ENCODE measurements around the gene KLHL22. TPM values are rescaled to one million over a fixed set of nuclear protein-coding genes. Genes with fewer than 3 reads are reported as not detected.
A peak's percentile ranks its signal among the peaks of the same experiment; 100 is the strongest.

Gene KLHL22
- total RNA-seq, 5 donors from 2014 or later (not counting 1 experiment from before 2014, with no cell fraction given) = 42.0 to 57.8 (median 47.1) TPM

GRCh38 chr22:20499769-20500168 lies 4.2 kb upstream of the KLHL22 start:
- Mint-ChIP-seq H3K4me3 (no peak overlapping the region), H3K9me3 (no peaks in the 10 kb centered on the region), H3K4me1 (peaks cover 8 to 18% (median 9%) of the 10 kb centered on the region in 3 donors), H3K27me3 (no peaks in the 10 kb centered on the region), H3K36me3 (peaks cover 8% of the 10 kb centered on the region), H3K27ac (no peak overlapping the region)
- no peaks in the 10 kb centered on the region for H3K9me3 ChIP-seq
- peaks cover 0 to 17% of the 10 kb centered on the region in 2 experiments for H3K4me1 ChIP-seq (ENCODE audit: control insufficient read depth in 1 of 2, extremely low read depth in 1 of 2, insufficient read depth in 2 of 2, low read length in 2 of 2)
- no peak overlapping the region for H3K4me3 ChIP-seq (ENCODE audit: control insufficient read depth in 1 of 2, extremely low read depth in 1 of 2, low read length in 1 of 2)
- DNase-seq (no peak), ATAC-seq (replicated peaks in 1 of 4) (no peak)
- ChIA-PET POLR2A (no interaction called here), CTCF (interaction anchor here in 1 of 2 donors (0.7 to 1.1 kb wide), 2 partner anchors 53 to 178 kb away, joined by 3 to 4 read pairs; no protein-coding TSS in a partner anchor)
- no peak overlapping the region for H3K27ac ChIP-seq (ENCODE audit: low read length)
- no peaks in the 10 kb centered on the region for H3K27me3 ChIP-seq (replicated peaks in 1 of 2; ENCODE audit: control insufficient read depth in 2 of 2, extremely low read depth in 1 of 2, insufficient read depth in 2 of 2, low read length in 1 of 2)
- WGBS (ENCODE audit: insufficient coverage) = 100% methylated on average over 3 of the region's 7 CpGs
- H3K36me3 ChIP-seq (ENCODE audit: control insufficient read depth in 2 of 2, extremely low read depth in 1 of 2, insufficient read depth in 1 of 2, low read length in 1 of 2) = peaks cover 0 to 4% of the 10 kb centered on the region in 2 donors

- Histone ChIP-seq H3K36me3 (ENCODE audit: control insufficient read depth in 2 of 2, extremely low read depth in 1 of 2, insufficient read depth in 1 of 2, low read length in 1 of 2) (peaks cover 0 to 4% of the 10 kb centered on the region in 2 donors), H3K9me3 (no peaks in the 10 kb centered on the region), H3K27me3 (replicated peaks in 1 of 2; ENCODE audit: control insufficient read depth in 2 of 2, extremely low read depth in 1 of 2, insufficient read depth in 2 of 2, low read length in 1 of 2) (no peaks in the 10 kb centered on the region), H3K4me1 (ENCODE audit: control insufficient read depth in 1 of 2, extremely low read depth in 1 of 2, insufficient read depth in 2 of 2, low read length in 2 of 2) (peaks cover 3 to 26% of the 10 kb centered on the region in 2 experiments), H3K27ac (ENCODE audit: low read length) (no peak overlapping the region), H3K4me3 (ENCODE audit: control insufficient read depth in 1 of 2, extremely low read depth in 1 of 2, low read length in 1 of 2) (no peak overlapping the region)
- DNase-seq (no peak), ATAC-seq (replicated peaks in 1 of 4) (no peak)
- 61% methylated on average over 3 of the region's 3 CpGs for WGBS (ENCODE audit: insufficient coverage)
- Mint-ChIP-seq H3K27ac (peak overlapping the region in 1 of 2 donors; percentile 58), H3K4me3 (no peak overlapping the region), H3K4me1 (peaks cover 15 to 24% (median 16%) of the 10 kb centered on the region in 3 donors), H3K27me3 (no peaks in the 10 kb centered on the region), H3K36me3 (peaks cover 8% of the 10 kb centered on the region), H3K9me3 (no peaks in the 10 kb centered on the region)
- ChIA-PET POLR2A (no interaction called here), CTCF (interaction anchor here (1.0 to 1.1 kb wide), 2 partner anchors 9 to 54 kb away, joined by 3 read pairs; partner anchors contain the start of gene MED15 (in 1 of the 2))
Observed at GRCh38 chr22:20498913-20499312, 3.3 kb upstream of the KLHL22 start.

- POLR2A ChIA-PET = no interaction called here
Observed at GRCh38 chr22:20497426-20497825, 1.8 kb upstream of the KLHL22 start.

DNA sequence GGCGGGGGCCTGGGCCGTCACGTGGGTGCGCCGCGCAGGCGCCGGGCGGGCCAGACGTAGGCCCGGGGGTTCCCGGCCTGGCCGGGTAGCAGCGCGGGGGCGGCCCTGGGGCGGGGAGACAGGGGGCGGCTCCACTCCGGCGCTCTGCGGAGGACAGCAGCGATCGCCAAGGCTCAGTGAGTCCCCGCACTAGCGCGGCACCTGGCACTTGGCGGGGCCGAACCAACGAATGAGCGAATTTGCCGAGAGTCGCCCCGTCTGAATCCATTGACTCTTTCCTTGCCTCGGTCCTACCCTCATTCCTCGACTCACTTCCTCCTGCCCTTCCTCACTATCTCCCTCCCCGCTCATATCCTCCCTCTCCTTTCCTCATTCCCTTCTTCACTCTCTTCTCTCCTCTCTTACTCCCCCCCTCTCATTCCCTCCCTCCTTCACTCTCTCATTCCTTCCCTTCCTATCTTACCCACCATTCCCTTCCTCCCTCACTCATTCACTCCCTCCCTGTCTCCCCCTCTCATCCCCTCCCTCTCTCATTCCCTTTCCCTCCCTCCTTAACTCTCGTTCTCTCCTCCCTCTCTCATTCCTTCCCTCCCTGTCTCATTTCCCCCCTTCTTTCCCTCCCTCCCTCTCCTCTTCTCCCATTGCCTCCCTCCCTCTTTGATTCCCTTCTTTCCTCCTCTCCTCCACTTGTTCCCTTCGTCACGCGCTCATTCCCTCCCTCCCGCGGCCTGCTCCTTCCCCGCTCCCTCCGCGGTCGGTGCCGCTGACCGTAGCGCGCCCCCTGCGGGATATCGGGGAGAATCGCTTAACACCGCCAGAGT lies 476 bp upstream of the KLHL22 start:
- H3K4me3 ChIP-seq (ENCODE audit: control insufficient read depth in 1 of 2, extremely low read depth in 1 of 2, low read length in 1 of 2) = peak overlapping the region; percentile 65 to 92
- under 1% methylated on average over 54 of the region's 54 CpGs for WGBS (ENCODE audit: insufficient coverage)
- ATAC-seq (replicated peaks in 1 of 4) (peak; percentile 93 to 96 (median 94)), DNase-seq (peak; percentile 74 to 95 (median 88))
- no peaks in the 10 kb centered on the region for H3K9me3 Mint-ChIP-seq
- POLR2A ChIA-PET = interaction anchor here (0.6 to 0.7 kb wide), 4 partner anchors 52 to 400 kb away, joined by 3 to 7 read pairs (median 4); no protein-coding TSS in a partner anchor
- peaks cover 0 to 2% of the 10 kb centered on the region in 2 donors for H3K36me3 ChIP-seq (ENCODE audit: control insufficient read depth in 2 of 2, extremely low read depth in 1 of 2, insufficient read depth in 1 of 2, low read length in 1 of 2)
- H3K36me3 Mint-ChIP-seq = peaks cover 5% of the 10 kb centered on the region
- H3K27ac ChIP-seq (ENCODE audit: low read length) = peak overlapping the region; percentile 95
- peaks cover 3 to 53% of the 10 kb centered on the region in 2 experiments for H3K4me1 ChIP-seq (ENCODE audit: control insufficient read depth in 1 of 2, extremely low read depth in 1 of 2, insufficient read depth in 2 of 2, low read length in 2 of 2)
- H3K4me3 Mint-ChIP-seq = peak overlapping the region; percentile 83 to 96 (median 90)
- CTCF ChIA-PET = interaction anchor here in 1 of 2 donors (0.6 to 0.7 kb wide), 2 partner anchors 16 to 35 kb away, joined by 3 to 4 read pairs; no protein-coding TSS in a partner anchor
- no peaks in the 10 kb centered on the region for H3K9me3 ChIP-seq
- H3K4me1 Mint-ChIP-seq = peaks cover 41 to 50% (median 41%) of the 10 kb centered on the region in 3 donors
- H3K27me3 ChIP-seq (replicated peaks in 1 of 2; ENCODE audit: control insufficient read depth in 2 of 2, extremely low read depth in 1 of 2, insufficient read depth in 2 of 2, low read length in 1 of 2) = no peaks in the 10 kb centered on the region
- no peaks in the 10 kb centered on the region for H3K27me3 Mint-ChIP-seq
- H3K27ac Mint-ChIP-seq = peak overlapping the region; percentile 82

More at GRCh38 chr22:20497426-20497825, 1.8 kb upstream of the KLHL22 start:
- DNase-seq (no peak), ATAC-seq (replicated peaks in 1 of 4) (no peak)
- no peaks in the 10 kb centered on the region for H3K9me3 ChIP-seq
- peak overlapping the region; percentile 43 to 66 for H3K27ac Mint-ChIP-seq
- no peaks in the 10 kb centered on the region for H3K27me3 ChIP-seq (replicated peaks in 1 of 2; ENCODE audit: control insufficient read depth in 2 of 2, extremely low read depth in 1 of 2, insufficient read depth in 2 of 2, low read length in 1 of 2)
- H3K4me3 ChIP-seq (ENCODE audit: control insufficient read depth in 1 of 2, extremely low read depth in 1 of 2, low read length in 1 of 2) = no peak overlapping the region
- peaks cover 8% of the 10 kb centered on the region for H3K36me3 Mint-ChIP-seq
- H3K4me3 Mint-ChIP-seq = peak overlapping the region; percentile 6 to 96 (median 23)
- no peak overlapping the region for H3K27ac ChIP-seq (ENCODE audit: low read length)
- H3K27me3 Mint-ChIP-seq = no peaks in the 10 kb centered on the region
- WGBS (ENCODE audit: insufficient coverage) = 98% methylated on average over 3 of the region's 3 CpGs
- peaks cover 29 to 38% (median 29%) of the 10 kb centered on the region in 3 donors for H3K4me1 Mint-ChIP-seq
- CTCF ChIA-PET = no interaction called here
- peaks cover 0 to 4% of the 10 kb centered on the region in 2 donors for H3K36me3 ChIP-seq (ENCODE audit: control insufficient read depth in 2 of 2, extremely low read depth in 1 of 2, insufficient read depth in 1 of 2, low read length in 1 of 2)
- no peaks in the 10 kb centered on the region for H3K9me3 Mint-ChIP-seq
- H3K4me1 ChIP-seq (ENCODE audit: control insufficient read depth in 1 of 2, extremely low read depth in 1 of 2, insufficient read depth in 2 of 2, low read length in 2 of 2) = peaks cover 3 to 41% of the 10 kb centered on the region in 2 experiments

- CTCF ChIA-PET = no interaction called here
- H3K27ac Mint-ChIP-seq = peak overlapping the region in 1 of 2 donors; percentile 71
- H3K4me1 ChIP-seq (ENCODE audit: control insufficient read depth in 1 of 2, extremely low read depth in 1 of 2, insufficient read depth in 2 of 2, low read length in 2 of 2) = peaks cover 12 to 56% of the 10 kb centered on the region in 2 experiments
- no peaks in the 10 kb centered on the region for H3K9me3 ChIP-seq
- peaks cover 69 to 75% (median 70%) of the 10 kb centered on the region in 3 donors for H3K4me1 Mint-ChIP-seq
- WGBS (ENCODE audit: insufficient coverage) = no CpG with 5 or more reads among the region's 2 CpGs
- no peak overlapping the region for H3K4me3 ChIP-seq (ENCODE audit: control insufficient read depth in 1 of 2, extremely low read depth in 1 of 2, low read length in 1 of 2)
- no peak for ATAC-seq (replicated peaks in 1 of 4)
- no peaks in the 10 kb centered on the region for H3K27me3 ChIP-seq (replicated peaks in 1 of 2; ENCODE audit: control insufficient read depth in 2 of 2, extremely low read depth in 1 of 2, insufficient read depth in 2 of 2, low read length in 1 of 2)
- POLR2A ChIA-PET = no interaction called here
- H3K36me3 Mint-ChIP-seq = peaks cover 18% of the 10 kb centered on the region
- no peak overlapping the region for H3K27ac ChIP-seq (ENCODE audit: low read length)
- H3K36me3 ChIP-seq (ENCODE audit: control insufficient read depth in 2 of 2, extremely low read depth in 1 of 2, insufficient read depth in 1 of 2, low read length in 1 of 2) = peaks cover 0 to 14% of the 10 kb centered on the region in 2 donors
- no peaks in the 10 kb centered on the region for H3K27me3 Mint-ChIP-seq
- no peak for DNase-seq
- no peak overlapping the region for H3K4me3 Mint-ChIP-seq
- H3K9me3 Mint-ChIP-seq = no peaks in the 10 kb centered on the region
Observed at GRCh38 chr22:20491346-20491745, 4.2 kb downstream of the KLHL22 start.

DNA sequence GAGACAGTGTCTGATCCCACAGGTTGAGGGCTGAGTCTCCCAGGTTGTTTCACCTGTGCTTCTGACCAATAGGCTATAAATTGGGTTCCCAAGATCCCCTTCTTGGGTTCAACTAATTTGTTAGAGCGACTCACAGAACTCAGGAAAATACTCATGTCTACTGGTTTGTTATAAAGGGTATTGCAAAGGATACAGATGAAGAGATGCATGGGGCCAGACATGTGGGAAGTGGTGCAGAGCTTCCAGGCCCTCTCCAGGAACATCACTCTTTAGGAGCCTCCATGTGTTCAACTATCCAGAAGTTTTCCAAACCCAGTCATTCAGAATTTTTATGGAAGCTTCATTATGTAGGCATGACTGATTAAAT lies 4.7 kb downstream of the KLHL22 start:
- ChIA-PET POLR2A (no interaction called here), CTCF (no interaction called here)
- H3K4me3 Mint-ChIP-seq = no peak overlapping the region
- H3K27ac ChIP-seq (ENCODE audit: low read length) = no peak overlapping the region
- H3K4me3 ChIP-seq (ENCODE audit: control insufficient read depth in 1 of 2, extremely low read depth in 1 of 2, low read length in 1 of 2) = no peak overlapping the region
- H3K4me1 Mint-ChIP-seq = peaks cover 72 to 75% (median 73%) of the 10 kb centered on the region in 3 donors
- H3K27me3 ChIP-seq (replicated peaks in 1 of 2; ENCODE audit: control insufficient read depth in 2 of 2, extremely low read depth in 1 of 2, insufficient read depth in 2 of 2, low read length in 1 of 2) = no peaks in the 10 kb centered on the region
- peaks cover 21% of the 10 kb centered on the region for H3K36me3 Mint-ChIP-seq
- peak overlapping the region in 1 of 2 donors; percentile 71 for H3K27ac Mint-ChIP-seq
- H3K9me3 Mint-ChIP-seq = no peaks in the 10 kb centered on the region
- no peak for DNase-seq
- no peaks in the 10 kb centered on the region for H3K9me3 ChIP-seq
- H3K4me1 ChIP-seq (ENCODE audit: control insufficient read depth in 1 of 2, extremely low read depth in 1 of 2, insufficient read depth in 2 of 2, low read length in 2 of 2) = peaks cover 12 to 52% of the 10 kb centered on the region in 2 experiments
- ATAC-seq (replicated peaks in 1 of 4) = no peak
- H3K36me3 ChIP-seq (ENCODE audit: control insufficient read depth in 2 of 2, extremely low read depth in 1 of 2, insufficient read depth in 1 of 2, low read length in 1 of 2) = peaks cover 0 to 14% of the 10 kb centered on the region in 2 donors
- WGBS (ENCODE audit: insufficient coverage) = no CpG with 5 or more reads among the region's 1 CpG
- H3K27me3 Mint-ChIP-seq = no peaks in the 10 kb centered on the region
